8988T (cell line): ENCODE measurements around the gene D2HGDH.
"Not testable (repeated sequence)": the region's sequence is repeated elsewhere in the genome, so short reads cannot be mapped to it uniquely, and the experiment has no call there.

Source experiments
- DNase-seq: peaks from one replicate; pipeline ENCODE4 v3.0.0; 2011

The D2HGDH gene

DNA sequence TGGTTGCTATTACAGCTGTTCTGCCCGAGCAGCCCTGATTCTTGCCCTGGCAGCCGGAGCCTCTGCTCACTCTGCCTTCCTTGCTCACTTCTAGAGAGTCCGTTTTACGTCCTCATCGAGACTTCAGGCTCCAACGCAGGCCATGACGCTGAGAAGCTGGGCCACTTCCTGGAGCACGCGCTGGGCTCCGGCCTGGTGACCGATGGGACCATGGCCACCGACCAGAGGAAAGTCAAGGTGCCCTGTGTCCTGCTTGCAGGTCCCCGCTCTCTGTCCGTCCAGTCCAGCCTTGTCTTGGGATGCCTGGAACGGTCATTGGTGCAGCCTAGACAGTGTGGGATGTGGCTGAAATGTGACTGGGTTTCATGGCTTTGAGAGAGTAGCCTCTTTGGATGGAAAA, 16.7 kb downstream of the D2HGDH start:
- DNase-seq = no peak

DNA sequence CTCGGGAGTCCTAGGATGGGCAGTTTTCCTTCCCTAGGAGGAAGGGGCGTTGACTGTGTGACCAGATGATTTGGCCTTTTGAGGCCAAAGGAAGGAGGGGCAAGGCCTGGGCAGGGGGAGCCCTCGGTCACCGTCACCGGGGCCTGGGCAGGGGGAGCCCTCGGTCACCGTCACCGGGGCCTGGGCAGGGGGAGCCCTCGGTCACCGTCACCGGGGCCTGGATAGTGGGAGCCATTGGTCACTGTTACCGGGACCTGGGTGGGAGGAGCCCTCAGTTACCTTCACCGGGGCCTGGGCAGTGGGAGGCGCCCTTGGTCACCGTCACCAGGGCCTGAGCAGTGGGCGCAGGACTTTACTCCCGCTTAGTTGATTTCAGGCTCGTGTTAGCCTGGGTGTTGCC, 17.3 kb downstream of the D2HGDH start:
- no peak for DNase-seq

DNA sequence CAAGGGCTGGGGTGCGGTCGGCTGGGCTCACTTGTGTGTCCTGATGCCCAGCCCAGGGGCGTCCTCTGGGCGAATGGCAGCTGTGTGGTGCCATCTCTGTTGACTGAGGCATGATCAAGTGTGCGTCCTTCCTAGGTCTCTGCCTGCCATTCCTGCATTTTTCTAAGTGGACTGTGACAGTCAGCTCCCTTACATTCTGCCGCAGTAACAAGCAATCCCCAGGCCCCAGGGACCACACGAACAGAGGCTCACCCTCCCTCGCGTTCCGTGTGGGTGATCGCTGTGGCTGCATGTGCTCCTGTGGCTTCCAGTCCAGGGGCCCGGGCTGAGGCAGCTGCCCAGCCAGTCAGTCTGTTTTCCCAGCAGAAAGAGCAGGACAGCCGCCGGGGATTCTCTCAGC, 17.8 kb downstream of the D2HGDH start:
- DNase-seq = no peak

DNA sequence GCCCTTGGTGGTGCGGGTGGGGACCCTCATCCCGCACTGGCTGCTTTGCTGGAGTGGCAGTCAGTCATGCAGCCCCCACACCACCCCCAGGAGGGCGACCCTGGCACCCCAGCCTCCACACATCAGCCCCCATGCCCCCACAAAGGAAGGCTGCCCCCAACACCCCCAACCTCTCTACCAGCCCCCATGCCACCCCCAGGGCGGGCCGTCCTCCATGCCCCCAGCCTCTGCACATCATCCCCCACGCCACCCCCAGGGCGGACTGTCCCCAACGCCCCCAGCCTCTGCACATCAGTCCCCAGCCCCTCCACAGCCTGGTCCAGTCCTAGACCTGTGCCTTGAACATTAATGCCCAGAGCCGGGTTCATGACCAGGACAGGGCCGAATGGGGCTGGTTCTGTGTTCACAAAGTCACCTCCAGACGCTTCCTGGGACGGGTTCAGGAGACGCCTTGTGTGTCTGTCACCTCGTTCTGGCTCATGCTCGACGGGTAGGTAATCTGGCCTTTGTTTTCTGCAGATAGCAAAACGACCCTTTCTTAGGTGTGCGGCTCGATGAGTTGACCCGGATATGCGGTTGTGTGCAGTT, 18.4 kb downstream of the D2HGDH start:
- DNase-seq = no peak

DNA sequence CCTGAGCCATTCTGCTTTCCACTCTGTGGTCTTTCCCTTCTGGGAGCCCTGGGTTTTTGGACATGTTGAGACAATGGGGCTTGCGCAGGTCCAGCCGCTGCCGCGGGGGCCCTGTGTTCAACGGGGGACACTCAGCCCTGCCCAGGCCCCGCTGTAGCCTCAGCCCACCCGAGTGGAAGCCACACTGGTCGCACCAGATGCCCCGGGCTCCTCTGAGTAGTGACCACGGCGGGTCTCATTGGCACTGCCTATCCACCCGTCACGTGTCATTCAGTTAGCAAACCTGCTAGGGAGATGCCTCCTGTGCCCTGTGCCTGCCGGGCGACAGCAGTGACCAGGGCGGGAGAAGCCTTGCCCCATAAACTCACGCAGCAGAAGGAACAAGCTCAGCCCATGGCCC, 19.1 kb downstream of the D2HGDH start:
- DNase-seq = no peak

DNA sequence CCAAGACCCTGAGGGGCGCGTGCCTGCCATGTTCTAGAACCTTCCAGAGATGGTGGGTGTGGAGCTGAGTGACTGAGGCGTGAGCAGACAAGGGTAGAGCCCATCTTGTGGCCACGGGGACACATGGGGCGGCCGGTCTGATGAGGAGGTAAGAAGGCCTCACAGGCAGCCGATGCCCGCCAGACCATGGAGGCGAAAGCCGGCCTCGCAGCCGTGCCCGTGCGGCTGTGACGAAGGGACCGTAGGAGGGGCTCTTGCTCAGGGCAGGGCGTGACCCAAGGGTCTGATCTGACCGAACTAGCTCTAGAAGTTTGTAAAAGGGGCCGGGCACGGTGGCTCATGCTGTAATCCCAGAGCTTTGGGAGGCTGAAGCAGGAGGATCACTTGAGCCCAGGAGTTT, 19.6 kb downstream of the D2HGDH start:
- no peak for DNase-seq

DNA sequence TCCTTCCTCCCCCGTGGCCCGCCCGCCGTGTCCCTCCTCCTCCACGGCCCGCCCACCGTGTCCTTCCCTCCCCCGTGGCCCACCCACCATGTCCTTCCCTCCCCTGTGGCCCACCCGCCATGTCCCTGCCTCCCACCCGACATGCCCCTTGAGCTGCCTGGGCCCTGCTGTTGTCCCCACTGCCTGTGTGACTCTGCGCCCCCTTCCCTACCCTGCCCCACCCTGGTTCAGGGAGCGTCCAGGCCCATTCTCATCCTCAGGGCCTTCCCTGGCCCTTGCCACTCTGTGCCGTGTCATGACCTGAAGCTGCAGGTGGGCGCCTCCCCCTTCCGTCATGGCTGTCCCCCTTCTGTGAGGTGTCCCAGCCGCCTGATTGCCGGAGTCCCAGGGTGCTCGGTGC, 20.7 kb downstream of the D2HGDH start:
- DNase-seq = no peak

DNA sequence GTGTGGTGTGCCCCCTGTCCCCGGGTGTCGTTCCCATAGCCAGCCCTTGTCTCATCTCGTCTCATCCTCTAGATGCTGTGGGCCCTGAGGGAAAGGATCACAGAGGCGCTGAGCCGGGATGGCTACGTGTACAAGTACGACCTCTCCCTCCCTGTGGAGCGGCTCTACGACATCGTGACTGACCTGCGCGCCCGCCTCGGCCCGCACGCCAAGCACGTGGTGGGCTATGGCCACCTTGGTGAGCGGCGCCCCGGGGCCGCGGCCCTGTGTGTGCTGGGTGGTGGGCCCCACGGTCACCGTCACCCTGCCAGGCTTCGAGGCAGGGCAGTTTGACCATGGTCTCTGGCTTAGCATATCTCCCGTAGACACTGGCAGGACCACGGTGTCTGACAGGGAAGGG, 21.3 kb downstream of the D2HGDH start:
- DNase-seq = no peak

DNA sequence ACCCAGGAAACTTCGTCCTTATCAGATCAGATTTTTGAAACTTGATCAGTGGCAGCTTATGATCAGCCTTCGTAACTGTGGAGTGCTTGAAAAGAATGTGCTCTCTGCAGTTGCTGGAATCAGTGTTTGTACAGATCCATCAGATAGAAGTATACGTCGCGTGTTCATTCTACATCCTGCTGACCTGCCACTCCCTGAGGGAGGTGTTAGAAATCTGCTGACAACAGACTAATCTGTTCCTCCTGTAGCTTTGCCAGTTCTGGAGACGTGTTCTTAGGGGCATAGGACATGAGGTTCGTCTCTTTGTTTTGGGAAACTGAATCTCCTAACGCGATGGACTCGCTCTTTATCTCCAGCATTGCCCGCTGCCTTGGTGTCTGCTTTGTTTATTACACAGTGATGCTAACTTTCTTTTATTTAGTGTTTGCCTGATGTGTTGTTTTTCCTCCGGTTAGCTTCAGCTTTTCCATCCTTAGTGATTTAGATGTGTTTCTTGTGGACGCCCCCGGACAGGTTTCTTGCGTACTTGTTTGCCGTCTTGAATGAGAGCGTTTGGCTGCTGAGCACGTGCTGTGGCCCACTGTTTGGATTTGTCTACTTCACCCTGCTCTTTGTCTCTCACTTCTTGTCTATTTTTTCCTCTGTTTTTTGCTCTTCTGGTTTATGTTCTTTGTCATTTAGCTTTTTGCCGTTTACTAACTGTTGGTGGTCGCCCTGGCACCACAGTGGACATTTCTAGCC, 24.8 kb downstream of the D2HGDH start:
- no peak for DNase-seq

DNA sequence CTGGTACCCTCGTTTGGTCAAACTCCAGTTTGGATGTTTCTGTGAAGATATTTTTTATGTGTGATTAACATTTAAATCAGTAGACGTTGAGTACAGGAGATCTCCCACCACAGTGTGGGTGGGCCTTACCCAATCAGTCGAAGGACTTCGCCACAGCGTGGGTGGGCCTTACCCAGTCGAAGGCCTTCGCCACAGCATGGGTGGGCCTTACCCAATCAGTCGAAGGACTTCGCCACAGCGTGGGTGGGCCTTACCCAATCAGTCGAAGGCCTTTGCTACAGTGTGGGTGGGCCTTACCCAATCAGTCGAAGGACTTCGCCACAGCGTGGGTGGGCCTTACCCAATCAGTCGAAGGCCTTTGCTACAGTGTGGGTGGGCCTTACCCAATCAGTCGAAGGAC, 25.5 kb downstream of the D2HGDH start:
- DNase-seq = not testable (repeated sequence)

DNA sequence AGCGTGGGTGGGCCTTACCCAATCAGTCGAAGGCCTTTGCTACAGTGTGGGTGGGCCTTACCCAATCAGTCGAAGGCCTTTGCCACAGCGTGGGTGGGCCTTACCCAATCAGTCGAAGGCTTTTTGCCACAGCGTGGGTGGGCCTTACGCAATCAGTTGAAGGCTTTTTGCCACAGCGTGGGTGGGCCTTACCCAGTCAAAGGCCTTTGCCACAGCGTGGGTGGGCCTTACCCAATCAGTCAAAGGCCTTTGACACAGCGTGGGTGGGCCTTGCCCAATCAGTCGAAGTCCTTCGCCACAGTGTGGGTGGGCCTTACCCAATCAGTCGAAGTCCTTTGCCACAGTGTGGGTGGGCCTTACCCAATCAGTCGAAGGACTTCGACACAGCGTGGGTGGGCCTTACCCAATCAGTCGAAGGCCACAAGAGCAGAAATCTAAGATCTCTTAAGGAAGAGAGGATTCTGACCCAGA, 25.9 kb downstream of the D2HGDH start:
- DNase-seq = no peak

DNA sequence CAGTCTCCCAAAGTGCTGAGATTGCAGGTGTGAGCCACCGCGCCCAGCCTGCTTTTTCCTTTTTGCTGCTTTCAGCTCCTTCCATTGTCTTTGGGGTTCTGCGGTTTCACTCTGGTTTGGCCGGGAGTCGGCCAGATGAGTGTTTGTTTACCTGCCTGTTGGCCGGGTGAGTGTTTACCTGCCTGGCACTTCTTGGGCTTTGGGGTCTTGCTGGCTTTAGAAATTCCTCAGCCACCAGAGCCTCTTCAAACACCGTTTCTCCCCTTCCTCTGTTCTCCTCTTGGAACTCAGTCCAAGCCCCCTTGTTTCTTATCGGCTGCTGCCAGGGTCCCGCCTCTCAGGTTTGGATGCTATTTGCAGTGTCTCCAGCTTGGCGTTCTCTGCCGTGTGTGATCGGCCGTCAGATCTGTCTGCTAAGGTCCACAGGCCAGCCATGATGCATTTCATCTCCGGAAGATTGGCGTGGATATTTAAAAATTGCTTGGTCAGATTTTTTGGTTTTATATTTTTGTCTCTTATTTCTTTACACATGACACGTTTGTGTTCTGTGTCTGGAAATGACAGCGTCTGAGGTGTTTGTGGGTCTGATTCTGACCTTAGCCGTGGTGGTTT, 28.0 kb downstream of the D2HGDH start:
- DNase-seq = no peak

DNA sequence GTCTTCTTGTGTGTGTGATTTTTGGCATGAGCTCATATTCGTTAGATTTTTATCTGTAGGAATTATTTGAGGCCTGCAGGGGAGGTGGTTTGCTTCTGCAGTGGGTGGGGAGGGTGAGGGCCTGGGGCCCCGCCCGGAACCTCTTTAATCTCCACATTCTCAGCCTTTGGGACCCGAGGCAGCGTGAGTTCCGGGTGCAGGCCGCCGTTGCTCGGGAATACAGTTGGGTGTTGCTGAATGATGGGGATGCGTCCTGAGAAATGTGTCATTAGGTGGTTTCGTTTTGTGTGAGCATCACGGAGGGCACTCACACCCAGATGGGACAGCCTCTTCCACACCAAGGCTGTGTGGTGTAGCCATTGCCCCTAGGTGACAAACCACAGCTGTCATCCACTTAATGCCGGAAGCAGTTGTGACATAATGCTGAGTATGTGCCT, 28.5 kb downstream of the D2HGDH start:
- DNase-seq = peak; percentile 7

DNA sequence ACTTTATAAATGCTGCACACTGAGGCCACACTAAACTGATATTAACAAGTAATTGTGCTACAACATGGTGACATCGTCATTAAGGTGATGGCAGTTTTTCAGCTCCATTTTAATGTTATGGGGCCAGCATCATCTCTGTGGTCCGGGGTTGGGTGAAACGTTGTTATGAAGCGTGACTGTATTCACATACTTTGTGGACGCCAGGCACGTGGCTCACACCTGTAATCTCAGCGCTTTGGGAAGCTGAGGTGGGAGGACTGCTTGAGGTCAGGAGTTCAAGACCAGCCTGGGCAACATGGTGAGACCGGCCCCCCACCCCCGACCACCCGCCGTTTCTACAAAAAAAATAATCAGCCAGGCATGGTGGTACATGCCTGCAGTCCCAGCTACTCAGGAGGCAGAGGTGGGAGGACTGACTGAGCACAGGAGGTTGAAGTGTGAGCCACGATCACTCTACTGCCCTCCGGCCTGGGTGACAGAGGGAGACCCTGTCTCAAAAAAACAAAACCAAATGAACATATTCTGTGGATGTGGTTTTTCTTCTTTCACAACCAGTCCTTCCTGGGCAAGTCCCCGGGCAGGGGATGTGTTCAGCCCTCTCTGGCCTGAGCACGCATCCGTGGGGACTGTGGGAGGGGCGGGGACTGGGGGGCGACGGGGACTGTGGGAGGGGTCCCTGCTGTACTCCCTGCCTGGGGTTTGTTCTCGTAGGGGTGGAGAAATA, 29.3 kb downstream of the D2HGDH start:
- DNase-seq = peak; percentile 17

DNA sequence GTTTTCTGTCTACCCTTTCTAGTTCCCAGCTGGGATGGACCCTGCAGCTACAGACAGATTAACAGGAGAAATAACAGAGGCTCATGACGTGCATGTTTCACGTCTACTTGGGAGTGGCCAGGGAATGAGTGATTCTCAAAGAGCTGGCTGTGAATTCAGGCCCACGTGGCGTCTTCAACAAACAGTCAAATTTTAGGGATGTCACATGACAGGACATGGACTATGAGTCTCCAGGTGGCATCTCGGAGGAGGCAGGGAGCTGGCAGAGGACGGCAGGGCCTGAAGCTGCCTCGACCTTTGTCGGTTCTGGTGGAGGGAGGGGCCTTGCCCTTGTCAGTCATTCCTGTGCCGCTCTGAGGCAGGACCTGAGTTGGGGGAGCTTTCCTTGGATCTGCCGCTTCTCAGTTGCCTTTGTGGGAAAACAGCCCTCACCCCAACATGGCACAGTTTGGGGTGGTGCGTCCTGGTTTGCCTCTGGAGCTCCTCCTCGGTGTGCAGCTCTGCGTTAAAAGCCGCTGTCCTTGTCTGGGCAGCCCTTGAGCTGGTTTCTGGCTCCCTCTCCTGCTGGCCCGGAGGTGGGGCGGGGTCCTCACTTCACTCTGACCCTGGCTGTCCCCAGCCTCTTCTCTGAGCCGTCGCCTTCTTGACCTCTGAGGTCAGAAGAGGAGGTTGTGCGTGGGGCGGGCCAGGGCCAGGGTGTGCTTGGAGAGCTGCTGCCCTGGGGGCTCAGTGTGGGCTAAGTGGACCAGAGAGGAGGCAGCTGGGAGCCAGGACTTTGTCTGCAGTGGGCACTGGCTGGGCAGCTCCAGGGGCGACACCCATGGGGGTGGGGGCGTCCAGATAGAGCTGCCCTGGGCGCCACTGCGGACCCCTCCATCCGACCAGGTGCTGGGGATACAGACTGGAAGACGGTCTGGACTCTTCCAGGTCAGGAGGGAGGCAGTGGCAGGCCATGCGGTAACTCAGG, 30.1 kb downstream of the D2HGDH start:
- peak; percentile 17 for DNase-seq

DNA sequence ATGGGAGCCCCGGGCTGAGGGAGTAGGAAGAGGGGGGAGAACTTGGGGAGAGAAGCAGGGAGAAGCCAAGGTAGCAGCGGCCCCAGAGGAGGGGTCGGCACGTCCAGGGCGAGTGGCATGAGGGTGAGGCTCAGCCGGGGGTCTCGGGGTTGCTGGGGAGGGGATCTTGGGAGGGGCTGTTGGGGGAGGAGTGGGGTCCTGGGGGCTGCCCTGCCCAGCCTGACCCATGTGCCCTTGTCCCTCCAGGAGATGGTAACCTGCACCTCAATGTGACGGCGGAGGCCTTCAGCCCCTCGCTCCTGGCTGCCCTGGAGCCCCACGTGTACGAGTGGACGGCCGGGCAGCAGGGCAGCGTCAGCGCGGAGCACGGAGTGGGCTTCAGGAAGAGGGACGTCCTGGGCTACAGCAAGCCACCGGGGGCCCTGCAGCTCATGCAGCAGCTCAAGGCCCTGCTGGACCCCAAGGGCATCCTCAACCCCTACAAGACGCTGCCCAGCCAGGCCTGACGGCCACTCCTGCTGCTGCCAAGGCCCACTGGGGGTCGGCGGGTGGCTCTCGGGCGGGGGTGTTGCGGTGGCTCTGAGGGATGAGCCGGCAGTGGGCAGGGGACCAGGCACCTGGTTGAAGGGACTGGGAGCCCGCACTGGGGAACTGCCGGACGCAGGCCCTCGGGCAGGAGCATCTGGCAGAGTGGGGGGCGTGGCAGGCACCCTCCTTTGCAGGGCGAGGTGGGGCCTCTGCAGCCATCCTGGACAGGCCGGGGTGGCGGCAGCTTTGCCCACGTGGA, 33.2 kb downstream of the D2HGDH start:
- DNase-seq = peak; percentile 13

DNA sequence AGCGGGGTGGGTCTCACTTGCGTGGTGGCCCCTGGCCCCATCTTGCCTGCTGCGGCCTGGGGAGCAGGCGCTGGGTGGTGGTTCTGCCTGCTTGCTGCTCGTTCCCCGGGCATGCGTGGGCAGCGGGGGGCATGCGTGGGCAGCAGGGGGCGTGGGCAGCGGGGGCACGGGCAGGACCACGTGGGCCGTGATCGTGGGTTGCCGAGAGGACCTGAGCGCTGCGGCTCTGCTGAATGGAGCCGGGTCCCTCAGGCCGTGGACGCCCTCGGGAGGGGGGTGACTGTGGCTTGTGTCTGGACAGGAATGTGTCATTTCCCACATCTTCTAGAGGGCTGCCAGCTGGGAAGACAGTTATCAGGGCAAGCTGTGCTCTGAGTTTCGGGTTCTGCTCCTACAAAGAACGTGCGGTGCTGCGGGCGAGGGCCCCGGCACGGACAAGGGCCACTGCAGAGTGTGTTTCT, 33.9 kb downstream of the D2HGDH start:
- DNase-seq = peak; percentile 13

DNA sequence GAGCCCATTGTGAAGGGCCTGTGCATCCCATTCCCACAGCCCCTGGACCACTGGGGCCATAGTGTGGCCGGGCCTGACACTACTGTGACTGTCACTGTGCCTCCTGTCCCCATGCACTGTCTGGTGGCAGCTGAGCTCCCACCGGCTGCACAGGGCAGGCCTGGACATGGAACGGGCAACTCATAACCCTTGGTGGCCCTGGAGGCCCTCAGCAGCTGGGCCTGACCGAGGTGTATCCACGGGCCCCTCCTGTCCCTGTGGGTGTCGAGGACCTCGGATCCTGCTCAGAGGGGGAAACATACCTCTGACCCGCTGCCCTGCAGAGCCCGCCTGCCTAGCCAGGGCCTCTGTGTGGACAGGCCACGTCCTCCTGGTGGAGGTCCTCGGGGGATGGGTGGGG, 34.4 kb downstream of the D2HGDH start:
- peak; percentile 28 for DNase-seq

DNA sequence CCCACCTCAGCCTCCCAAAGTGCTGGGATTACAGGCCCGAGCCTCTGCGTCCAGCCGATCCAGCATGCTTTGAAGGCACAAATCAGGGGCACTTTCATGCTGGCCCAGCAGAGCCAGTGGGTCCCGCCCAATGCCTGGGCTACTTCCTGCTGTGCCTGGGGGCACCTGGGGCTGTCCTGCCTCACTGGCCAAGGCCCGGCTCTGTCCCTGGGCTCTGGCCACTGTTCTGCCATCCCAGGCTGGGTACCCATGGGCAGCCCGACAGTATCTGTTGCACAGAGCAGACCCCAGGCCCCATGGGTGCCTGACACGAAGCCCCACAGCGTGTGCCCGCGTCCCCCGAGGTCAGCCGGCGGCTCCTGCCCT, 35.4 kb downstream of the D2HGDH start:
- peak; percentile 23 for DNase-seq

DNA sequence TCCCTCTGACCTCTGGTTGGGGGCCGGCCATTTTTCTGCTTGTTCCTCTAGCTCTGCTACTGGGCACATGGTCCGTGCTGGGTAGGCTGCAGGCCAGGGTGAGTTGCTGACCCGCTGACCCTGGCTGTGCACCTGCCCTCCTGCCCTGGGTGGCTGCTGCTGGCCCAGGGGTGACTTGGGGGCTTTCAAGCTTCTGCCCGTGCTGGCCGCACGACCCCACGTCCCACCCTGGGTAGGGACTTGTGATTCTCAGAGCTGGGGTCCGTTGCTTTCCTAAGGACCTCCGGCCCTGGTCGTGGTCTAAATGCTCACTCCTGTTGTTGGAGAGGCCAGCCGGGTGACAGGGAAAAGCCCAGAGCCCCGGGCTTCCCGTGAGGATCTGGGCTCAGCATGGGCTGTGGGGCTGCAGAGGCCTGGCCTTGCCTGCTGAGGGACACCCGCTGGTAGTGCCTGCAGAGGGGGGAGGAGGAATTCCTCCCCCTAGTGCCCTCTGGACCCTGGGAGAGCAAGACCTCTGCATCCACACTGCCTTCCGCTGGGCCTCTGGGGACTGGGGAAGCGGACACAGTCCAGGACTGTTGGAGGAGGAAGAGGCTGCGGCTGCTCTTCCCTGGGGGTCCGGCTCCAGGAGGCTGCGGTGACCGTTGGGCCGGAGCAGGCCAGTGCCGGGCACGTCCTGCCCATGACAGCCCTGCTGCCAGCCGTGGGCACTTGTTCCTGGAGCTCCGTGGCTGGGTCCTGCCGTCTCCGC, 35.9 kb downstream of the D2HGDH start:
- peak; percentile 32 for DNase-seq

DNA sequence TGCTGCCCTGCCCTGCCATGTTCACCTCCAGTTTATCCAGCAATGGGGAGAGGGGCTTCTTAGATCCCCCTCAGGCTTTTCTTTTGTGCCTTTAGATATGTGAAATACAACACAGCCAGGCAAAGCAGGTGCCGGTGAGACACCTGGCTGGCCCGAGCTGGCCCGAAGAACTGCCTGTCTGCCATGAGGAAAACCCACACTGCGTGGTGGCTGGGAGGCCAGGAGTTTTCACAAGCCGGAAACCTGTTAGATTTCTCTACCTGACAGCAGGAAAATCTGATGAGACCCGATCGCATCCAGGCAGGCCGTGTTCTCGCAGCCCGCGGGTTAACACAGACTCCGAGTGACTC, 36.5 kb downstream of the D2HGDH start:
- no peak for DNase-seq
